COLO829 (cell line): ENCODE results near the gene HDX.
"Not testable (repeated sequence)": the region's sequence is repeated elsewhere in the genome, so short reads cannot be mapped to it uniquely, and the experiment has no call there.

Experiments used
- DNase-seq: peaks from one replicate; pipeline ENCODE4 v3.0.0; 2012; ENCODE audit warnings: low spot score

HDX gene

DNA sequence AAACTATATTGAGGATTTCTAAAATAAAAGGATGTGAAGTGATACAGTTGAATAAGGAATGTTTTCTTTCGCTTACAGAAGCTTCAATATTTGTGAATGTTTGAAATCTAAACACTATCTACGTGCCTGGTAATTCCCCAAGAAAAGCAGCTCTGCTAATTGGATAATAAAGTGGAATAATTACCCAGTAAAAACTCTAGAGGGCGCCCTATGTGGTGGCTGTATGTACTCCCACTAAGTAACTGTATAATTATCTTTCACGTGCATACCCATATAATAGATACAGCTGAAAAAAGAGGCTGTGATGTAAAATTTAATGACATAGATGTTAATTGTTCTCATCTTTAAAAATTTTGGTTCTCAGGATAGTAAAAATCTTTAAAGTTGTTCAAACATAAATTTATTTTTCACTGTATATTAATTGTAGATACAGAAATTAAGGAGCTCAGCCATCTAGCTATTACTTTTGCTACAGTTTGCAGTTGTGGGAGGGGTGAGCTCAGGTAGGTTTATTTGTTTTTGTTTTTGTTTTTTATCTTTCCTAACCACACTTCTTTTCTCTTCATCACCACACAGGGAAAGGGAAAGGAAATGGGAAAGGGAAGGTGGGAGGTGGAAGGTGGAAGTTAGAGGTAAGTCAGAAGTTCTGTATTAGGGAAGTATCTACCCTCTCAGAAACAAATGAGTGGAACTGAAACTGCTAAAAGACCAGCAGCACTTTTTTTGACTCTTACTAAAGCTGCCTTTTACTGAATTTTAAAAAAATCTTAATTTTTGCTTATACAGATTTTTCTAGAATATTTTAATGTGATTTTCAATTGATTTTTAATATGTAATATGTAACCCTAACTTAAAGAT lies 162.5 kb downstream of the HDX start:
- DNase-seq: peak; percentile 23

DNA sequence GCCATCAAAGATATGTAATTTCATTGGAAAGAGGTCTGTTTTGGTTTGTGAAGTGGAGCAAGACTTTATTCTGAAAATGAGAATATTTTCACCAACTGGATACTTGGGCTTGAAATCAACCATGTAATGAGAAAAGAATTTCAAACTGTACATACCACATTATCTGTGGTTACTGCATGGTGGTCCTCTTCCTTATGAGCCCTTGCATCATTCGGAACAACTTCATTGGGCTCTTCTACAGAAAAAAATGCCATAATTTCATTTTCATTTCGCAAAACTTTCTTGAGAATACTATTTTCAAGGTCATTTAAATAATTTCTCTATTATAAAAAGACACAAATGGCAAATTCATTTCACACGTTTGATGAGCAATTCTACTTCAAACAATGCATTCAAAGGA lies 165.6 kb downstream of the HDX start:
- no peak for DNase-seq

DNA sequence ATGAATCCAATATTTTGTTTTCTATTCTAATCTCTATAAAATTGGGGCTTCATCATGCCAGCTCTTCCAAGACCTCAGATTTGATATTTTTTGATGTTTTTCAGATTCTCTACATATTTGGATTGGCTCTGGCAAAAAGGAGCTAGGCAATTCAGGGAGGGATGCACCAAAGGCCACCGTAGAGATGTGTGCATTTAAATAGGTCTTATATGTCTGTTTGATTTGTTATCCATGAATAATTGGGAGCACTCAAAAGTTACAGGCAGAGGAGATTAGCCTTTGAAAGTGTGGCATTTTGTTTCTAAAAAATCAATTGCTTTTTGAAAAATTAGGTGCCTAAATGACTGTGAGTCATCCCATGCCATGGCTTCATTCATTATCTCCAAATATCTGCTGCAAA lies 167.1 kb downstream of the HDX start:
- DNase-seq: no peak

DNA sequence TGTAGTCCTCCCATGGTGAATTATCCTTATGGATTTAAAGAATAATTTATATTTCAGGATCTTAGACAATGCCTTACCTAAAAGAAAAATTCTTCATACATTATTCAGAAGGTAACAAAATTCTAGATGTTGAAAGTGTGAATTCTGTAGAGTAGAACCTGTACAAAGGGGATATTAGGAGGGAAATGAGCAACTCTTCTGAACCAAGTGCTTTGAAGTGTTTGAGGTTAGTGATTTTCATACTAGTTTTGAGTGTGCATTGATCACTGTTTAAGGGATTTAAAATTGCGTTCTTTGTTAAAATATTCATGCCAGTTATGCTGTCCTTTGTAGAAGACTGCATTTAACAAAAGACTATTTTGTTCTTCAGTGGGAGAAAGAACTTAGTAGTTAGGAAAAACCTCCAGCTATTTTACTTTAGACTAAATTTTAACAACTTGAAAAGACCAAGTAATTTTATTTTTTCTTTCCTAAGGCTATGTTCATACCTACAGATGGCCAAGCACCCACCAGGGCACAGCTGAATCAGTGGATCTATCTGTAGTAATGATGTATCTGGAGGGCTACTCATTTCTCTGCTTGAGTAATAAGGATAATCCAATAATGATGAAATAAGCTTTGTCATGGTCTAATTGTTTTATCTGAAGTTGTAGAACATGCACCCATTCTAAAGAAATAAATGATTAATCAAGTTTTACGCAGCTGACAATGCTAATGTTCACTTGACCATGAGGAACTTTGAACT lies 180.0 kb downstream of the HDX start:
- no peak for DNase-seq

DNA sequence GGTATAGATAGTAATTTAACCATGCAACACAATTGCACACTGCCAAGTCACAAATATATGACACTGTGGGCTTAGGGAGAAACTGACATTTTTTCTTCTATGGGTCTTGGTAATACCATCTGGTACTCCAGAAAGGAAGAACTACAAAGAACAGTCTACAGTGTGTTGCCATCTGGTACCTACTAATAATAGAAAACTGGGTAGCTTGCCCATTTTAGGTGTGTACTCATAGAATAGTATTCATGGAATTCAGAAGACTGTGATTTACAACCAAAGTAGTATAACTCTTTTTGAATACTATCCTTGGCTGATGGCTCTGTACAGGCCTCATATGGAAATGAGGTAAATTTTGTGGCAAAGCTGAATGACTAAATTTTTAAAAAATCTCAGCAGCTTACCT lies 181.6 kb downstream of the HDX start:
- DNase-seq: no peak

DNA sequence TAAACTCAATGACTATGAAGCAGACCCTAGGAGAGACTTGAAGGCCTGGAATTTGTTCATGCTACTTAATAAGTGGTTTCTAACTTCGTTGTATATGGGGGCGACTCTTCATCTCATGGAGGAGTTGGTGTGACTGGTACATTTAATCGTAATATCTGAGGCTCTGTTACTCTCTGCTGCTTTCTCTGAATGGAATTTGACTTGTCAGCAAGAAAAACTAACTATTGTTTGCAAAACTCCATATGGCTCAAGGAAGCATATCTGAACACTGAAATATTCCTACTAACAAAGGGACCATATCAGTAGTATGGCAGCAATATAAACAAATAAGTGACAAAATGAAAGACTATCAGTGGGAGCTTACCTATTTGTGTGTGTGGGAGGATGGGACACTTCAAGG lies 182.2 kb downstream of the HDX start:
- no peak for DNase-seq

DNA sequence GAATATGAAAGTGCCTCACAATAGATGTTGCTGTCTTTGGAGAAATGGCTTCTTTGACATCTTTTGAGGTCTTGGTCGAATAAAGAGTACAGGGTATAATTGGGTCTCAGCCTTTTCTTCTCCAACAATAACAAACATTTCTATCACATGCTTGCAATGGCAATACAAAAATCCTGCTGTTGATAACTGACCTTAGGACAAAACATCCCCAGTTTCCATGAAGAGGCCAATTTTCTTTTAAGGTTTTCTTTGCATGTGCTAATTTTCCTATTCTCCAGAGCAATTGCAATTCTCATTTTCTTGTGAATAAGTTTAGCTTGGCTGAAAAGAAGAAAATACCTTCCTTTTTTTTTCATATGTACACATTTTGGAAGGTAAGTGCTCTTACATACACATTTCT lies 183.6 kb downstream of the HDX start:
- DNase-seq: no peak

DNA sequence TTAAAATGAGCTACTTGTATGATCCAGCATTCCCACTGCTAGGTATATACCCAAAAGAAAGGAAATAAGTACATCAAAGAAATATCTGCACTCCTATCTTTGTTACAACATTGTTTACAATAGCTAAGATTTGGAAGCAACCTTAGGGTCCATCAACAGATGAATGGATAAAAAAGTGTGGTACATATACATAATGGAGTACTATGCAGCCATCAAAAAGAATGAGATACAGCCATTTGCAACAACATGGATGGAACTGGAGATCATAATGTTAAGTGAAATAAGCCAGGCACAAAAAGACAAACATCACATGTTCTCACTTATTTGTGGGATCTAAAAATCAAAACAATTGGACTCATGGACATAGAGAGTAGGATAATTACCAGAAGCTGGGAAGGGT lies 186.3 kb downstream of the HDX start:
- not testable (repeated sequence) for DNase-seq
